ENCODE results near the gene RSKR.

Gene RSKR

DNA sequence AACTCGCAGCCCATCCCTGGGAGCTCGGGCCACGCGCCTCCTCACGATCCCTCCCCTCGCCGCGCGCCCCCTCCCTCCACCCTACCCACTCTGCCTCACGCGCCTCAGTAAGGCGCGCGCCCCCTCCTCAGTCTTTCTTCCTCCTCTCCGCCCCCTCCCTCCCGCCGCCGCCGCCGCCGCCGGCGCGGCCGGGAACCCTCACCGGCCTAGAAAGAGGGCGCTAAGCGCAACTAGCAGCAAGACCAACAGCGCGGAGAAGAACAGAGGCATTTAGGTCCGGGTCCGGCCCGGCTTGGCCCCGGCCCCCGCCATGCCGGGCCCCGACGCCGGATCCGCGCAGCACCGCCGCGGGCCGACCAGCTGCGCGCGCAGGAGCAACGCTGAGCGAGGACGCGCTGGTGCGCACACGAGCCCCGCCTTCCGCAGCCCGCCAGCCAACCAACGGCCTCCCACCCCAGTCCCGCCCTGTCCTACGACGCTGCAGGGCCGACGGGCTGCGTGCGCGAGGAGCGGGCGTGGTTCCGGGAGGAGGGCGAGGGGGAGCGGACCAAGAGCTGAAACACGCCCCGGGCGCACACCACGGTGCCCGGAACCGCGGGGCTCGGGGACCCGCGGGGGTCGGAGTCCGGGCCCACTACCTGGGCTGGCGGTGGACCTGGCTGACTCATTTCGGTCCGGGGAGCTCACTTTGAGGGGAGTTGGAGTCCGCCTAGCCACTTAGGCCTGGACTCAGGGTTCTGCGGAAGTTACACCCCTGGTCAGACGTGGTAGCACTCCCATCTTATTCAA, 31.0 kb upstream of the RSKR start, which contains the start of gene BLTP2:
TSS of gene BLTP2 (minus strand) at position 372 of the 789 bp plus-strand sequence. CDS start at position 270, 102 bp downstream.
- H3K27ac ChIP-seq, result peak within 1 kb of the TSS; percentile 91
- no peaks in the 10 kb centered on the region for H3K27me3 ChIP-seq
- H3K9me3 ChIP-seq, result no peaks in the 10 kb centered on the region
- TF ChIP-seq, protein P1, sequence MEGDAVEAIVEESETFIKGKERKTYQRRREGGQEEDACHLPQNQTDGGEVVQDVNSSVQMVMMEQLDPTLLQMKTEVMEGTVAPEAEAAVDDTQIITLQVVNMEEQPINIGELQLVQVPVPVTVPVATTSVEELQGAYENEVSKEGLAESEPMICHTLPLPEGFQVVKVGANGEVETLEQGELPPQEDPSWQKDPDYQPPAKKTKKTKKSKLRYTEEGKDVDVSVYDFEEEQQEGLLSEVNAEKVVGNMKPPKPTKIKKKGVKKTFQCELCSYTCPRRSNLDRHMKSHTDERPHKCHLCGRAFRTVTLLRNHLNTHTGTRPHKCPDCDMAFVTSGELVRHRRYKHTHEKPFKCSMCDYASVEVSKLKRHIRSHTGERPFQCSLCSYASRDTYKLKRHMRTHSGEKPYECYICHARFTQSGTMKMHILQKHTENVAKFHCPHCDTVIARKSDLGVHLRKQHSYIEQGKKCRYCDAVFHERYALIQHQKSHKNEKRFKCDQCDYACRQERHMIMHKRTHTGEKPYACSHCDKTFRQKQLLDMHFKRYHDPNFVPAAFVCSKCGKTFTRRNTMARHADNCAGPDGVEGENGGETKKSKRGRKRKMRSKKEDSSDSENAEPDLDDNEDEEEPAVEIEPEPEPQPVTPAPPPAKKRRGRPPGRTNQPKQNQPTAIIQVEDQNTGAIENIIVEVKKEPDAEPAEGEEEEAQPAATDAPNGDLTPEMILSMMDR (IDR thresholded peaks at IDR 0.05), result peak; percentile 55
- peaks cover 41 to 44% of the 10 kb centered on the region in 2 experiments for H3K4me1 ChIP-seq (ENCODE audit: control insufficient read depth in 1 of 2, insufficient read depth in 1 of 2, low read depth in 1 of 2, low read length in 1 of 2)
- peaks cover 43% of the 10 kb centered on the region for H3K36me3 ChIP-seq
- peak within 1 kb of the TSS; percentile 93 to 96 for H3K4me3 ChIP-seq (ENCODE audit: low read depth in 1 of 2, low read length in 1 of 2)

DNA sequence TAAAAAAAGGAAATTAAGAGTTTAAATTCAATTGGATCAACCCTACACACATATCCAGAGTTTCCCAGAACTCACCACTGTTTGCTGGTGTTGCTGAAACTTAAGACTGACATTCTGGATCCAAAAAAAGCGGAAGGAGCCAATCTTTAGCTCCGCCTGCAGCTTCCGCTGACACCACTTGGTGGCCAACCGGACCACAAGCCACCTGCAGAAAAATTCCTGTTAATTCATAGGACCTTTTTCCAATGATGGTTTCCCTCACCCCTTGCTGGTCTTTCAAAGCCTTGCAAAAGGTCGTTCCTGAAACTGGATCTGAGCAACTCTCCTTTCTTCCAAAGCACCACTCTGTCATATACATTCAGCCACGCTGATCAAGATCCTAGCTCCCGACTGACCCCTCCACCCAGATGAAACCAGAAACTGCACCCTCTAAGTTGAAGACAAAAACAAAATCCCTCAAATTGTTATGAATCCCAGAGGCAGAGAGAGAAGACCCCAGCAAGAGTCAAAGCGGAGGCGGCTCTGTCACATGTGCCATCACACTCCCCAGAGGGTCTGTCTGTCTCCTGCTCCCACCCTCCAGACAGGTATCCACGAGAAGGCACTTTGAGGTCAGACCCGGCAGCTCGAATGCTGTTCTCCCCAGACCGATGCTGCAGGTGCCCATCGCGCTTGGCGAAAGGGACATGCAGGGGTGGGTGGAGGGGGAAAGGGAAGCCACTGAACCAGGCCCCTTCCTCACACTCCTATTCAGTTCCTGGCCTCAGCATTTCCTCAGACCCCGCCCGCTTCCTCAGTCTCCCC, 30.2 kb upstream of the RSKR start:
- TF ChIP-seq, protein P1 (IDR thresholded peaks at IDR 0.05), result peak; percentile 91
- H3K27me3 ChIP-seq, result no peaks in the 10 kb centered on the region
- H3K36me3 ChIP-seq, result peaks cover 47% of the 10 kb centered on the region
- peak overlapping the region; percentile 91 for H3K27ac ChIP-seq
- no peaks in the 10 kb centered on the region for H3K9me3 ChIP-seq
- peaks cover 41 to 44% of the 10 kb centered on the region in 2 experiments for H3K4me1 ChIP-seq (ENCODE audit: control insufficient read depth in 1 of 2, insufficient read depth in 1 of 2, low read depth in 1 of 2, low read length in 1 of 2)
- peak overlapping the region; percentile 93 to 96 for H3K4me3 ChIP-seq (ENCODE audit: low read depth in 1 of 2, low read length in 1 of 2)

DNA sequence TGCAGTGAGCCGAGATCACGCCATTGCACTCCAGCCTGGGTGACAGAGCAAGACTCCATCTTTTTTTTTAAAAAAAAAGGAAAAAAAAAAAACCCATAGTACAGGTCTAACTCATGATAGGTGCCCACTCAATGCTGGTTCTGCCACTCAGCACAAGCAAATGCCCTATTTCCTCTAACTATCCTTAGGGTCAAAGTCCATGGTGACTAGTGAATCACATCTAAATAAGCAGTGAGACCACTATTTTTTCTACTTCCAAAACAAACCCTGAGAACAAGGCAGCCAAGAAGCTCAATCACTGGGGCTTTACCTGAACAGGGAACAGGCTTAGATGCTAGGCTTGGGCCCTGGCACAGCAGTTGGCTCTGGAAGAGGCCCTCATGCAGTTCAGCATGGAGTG, 27.6 kb upstream of the RSKR start:
- Histone ChIP-seq H3K27ac (no peak overlapping the region), H3K9me3 (no peaks in the 10 kb centered on the region), H3K4me3 (ENCODE audit: low read depth in 1 of 2, low read length in 1 of 2) (no peak overlapping the region), H3K27me3 (no peaks in the 10 kb centered on the region), H3K4me1 (ENCODE audit: control insufficient read depth in 1 of 2, insufficient read depth in 1 of 2, low read depth in 1 of 2, low read length in 1 of 2) (peaks cover 34 to 37% of the 10 kb centered on the region in 2 experiments), H3K36me3 (peaks cover 58% of the 10 kb centered on the region)
- TF ChIP-seq, protein P1 (IDR thresholded peaks at IDR 0.05), result no peak

DNA sequence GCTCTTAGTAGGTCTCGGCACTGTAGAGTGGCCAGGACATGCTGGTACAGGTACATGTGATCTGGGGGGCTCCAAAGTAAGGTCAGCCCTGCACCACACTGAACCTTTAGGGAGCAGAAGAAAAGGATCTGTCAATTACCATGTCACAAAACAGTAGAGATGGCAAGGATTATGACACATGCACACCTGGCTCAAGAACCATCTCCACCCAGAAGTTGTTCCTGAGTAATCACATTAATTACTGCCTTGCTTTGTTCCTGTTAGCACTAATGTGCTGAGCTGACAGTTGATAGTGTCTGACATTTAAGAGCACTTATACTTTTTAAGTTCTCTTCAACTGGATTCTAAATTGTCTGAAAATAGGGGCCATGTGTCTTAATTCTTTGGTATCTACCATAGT, 21.5 kb upstream of the RSKR start:
- Histone ChIP-seq H3K36me3 (peaks cover 100% of the 10 kb centered on the region), H3K9me3 (no peaks in the 10 kb centered on the region), H3K27ac (no peak overlapping the region), H3K4me3 (ENCODE audit: low read depth in 1 of 2, low read length in 1 of 2) (no peak overlapping the region), H3K27me3 (no peaks in the 10 kb centered on the region), H3K4me1 (ENCODE audit: control insufficient read depth in 1 of 2, insufficient read depth in 1 of 2, low read depth in 1 of 2, low read length in 1 of 2) (no peaks in the 10 kb centered on the region)
- TF ChIP-seq, protein P1 (IDR thresholded peaks at IDR 0.05), result no peak

DNA sequence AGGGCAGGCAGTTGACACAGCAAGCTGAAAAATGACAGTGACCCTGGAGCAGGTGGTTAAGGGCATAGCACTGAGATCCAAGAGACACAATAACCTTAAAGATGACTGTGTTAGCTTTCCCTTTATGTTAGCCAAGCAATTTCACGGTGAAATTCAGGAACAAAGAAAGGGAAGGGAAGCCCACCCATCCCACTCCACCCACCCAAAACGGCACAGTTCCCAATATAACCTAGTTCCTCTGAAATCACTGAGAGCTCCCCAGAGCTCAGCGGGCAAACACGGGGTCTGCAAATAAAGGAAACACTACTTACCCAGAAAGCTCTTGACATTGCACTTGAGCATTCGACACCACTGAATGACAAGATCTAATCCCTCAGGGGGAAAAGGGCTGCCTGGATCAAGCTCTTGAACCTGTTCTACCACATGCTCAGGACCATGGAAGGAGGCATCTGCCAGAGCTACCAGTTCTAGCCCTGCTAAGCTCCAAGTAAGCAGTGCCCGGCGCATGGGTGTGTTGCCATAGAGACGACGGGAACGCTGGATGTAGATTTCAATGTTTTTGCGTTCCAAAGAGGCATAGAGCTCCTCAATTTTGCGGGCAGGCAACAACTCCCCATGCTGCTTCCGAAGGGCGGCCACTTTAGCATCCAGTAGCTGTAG, 20.4 kb upstream of the RSKR start:
- TF ChIP-seq, protein P1 (IDR thresholded peaks at IDR 0.05), result no peak
- no peaks in the 10 kb centered on the region for H3K9me3 ChIP-seq
- H3K36me3 ChIP-seq, result peaks cover 100% of the 10 kb centered on the region
- no peaks in the 10 kb centered on the region for H3K27me3 ChIP-seq
- H3K27ac ChIP-seq, result no peak overlapping the region
- H3K4me1 ChIP-seq (ENCODE audit: control insufficient read depth in 1 of 2, insufficient read depth in 1 of 2, low read depth in 1 of 2, low read length in 1 of 2), result no peaks in the 10 kb centered on the region
- no peak overlapping the region for H3K4me3 ChIP-seq (ENCODE audit: low read depth in 1 of 2, low read length in 1 of 2)
